ENCODE results near the gene NPDC1.
"Not testable (repeated sequence)": the region's sequence is repeated elsewhere in the genome, so short reads cannot be mapped to it uniquely, and the experiment has no call there.

The NPDC1 gene

DNA sequence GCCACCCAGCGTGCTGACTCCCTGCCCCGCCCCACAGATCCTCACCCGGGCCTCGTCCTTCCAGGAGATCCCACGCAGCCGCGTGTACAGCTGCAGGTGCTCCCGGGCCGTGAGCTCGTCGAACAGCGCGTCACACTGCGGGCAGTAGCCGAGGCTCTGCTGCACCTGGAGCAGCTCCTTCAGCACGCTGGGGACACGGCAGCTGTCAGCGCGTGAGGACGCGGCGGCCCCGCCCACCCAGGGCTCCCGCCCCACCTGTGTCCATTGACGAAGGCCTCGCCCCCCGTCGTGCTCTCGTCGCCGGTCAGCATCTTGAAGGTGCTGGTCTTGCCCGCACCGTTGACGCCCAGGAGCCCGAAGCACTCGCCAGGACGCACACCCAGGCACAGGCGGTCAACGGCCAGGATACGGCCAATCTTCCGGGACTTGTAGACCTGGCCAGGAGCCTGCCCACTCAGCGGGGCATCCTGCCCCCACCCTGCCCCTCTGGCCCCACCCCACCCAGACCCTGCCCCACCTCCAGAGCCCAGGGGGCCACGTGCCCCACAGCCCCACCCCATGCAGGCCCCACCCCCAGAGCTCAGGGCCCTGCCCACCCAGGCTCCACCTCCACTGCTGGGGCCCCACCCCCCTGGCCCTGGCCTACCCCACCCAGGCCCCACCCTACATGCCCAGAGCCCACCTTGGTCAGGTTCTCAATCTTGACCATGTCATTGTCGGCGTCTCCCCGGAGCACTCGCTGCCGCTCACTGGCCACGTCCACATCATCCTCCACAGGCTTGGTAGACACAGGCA lies 35.8 kb downstream of the NPDC1 start:
- no peak for TF ChIP-seq ZFX (IDR thresholded peaks at IDR 0.05)
- TF ChIP-seq, protein P1, sequence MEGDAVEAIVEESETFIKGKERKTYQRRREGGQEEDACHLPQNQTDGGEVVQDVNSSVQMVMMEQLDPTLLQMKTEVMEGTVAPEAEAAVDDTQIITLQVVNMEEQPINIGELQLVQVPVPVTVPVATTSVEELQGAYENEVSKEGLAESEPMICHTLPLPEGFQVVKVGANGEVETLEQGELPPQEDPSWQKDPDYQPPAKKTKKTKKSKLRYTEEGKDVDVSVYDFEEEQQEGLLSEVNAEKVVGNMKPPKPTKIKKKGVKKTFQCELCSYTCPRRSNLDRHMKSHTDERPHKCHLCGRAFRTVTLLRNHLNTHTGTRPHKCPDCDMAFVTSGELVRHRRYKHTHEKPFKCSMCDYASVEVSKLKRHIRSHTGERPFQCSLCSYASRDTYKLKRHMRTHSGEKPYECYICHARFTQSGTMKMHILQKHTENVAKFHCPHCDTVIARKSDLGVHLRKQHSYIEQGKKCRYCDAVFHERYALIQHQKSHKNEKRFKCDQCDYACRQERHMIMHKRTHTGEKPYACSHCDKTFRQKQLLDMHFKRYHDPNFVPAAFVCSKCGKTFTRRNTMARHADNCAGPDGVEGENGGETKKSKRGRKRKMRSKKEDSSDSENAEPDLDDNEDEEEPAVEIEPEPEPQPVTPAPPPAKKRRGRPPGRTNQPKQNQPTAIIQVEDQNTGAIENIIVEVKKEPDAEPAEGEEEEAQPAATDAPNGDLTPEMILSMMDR (conservative IDR thresholded peaks at IDR 0.05): no peak
- no peak overlapping the region for H3K27ac ChIP-seq

DNA sequence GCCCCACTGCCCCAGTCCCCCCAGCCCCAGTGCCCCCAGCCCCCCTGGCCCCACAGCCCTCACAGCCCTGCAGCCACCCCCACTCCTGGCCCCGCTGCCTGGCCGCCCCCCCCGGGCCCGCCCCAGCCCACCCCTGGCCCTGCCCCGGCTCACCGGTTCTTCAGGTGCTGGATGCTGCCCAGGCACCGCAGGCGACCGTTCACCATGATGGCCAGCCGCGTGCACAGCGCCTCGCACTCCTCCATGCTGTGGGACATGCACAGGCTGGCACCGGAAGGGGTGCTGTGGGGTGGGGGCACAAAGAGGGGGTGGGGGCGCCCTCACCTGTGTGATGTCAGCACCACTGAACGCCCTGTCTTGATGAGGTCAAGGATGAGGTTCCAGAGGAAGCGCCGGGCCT lies 36.8 kb downstream of the NPDC1 start:
- TF ChIP-seq, protein P1 (conservative IDR thresholded peaks at IDR 0.05): no peak
- no peak for TF ChIP-seq ZFX (IDR thresholded peaks at IDR 0.05)
- H3K27ac ChIP-seq: no peak overlapping the region

DNA sequence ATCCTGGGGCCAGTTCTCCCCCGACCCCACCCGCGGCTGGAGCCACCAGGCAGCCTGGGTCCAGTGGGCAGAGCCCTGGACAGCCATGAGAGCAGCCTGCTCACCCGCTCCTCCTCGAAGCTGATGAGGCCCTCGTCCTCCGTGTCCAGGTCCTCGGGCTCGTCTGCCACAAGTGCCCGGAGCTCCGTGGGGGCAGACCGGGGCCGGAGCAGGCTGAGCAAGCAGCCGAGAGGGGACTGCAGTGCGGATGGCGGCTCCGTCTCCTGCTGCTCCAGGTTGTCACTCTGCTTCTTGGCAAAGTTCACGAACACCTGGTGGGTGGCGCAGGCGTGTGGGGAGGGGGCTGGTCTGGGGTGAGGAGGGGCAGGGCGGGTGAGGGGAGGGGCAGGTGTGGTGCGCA lies 37.7 kb downstream of the NPDC1 start:
- no peak for TF ChIP-seq ZFX (IDR thresholded peaks at IDR 0.05)
- TF ChIP-seq, protein P1 (conservative IDR thresholded peaks at IDR 0.05): no peak
- H3K27ac ChIP-seq: no peak overlapping the region

DNA sequence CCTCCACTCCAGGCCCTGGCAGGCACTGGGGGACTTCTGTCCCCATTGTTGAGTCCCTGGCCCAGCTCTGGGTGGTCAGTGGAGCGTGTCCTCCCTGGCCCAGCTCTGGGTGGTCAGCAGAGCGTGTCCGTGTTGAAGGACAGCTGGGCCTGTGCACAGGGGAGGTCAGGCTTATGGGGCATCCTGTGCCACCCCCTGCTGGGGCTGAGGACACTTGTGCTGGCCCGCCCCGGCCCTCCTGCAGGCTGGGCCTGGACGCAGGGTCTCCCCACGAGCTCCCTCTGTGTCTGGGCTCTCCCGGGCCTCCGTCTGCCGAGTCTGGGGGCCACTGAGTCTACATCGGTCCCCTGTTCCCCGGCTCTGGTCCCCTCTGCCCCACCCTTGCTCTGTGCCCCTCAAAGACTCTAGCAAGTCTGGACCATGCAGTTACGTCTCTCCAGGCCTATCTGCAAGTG lies 38.1 kb downstream of the NPDC1 start:
- TF ChIP-seq ZFX (IDR thresholded peaks at IDR 0.05): no peak
- TF ChIP-seq, protein P1 (conservative IDR thresholded peaks at IDR 0.05): no peak
- no peak overlapping the region for H3K27ac ChIP-seq

DNA sequence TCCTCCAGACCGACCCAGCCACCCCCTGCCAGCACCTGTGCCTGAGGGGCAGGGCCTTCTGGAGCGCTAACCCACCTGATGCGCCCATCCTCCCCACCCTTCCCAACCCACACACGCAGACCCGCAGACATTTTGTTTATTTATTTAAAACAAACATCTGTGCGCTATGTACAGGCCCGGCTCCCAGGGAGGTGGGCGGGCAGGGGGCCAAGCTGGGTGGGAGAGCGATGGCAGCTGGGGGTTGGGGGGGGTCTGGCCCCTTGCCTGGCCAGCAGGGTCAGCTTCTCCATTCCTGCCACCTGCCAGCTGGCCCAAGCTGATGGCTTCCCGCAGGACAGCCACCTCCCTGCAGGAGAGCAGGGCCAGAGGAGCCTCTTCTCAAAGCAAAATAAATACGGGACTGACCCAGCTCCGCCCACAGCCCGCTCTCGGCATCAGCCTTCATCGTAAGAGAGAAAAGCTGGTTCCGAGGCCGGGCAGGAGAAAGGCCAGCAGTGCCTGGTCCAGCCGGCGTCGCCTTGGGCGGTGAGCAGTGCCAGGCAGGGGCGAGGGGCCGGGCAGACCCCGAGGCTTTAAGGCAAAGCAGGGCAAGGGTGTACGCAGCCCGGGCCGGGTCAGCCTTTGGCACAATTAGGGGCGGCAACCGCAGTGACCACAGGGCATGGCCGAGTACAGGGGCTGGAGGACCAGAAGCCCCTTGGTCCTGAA lies 38.7 kb downstream of the NPDC1 start:
- TF ChIP-seq, protein P1 (conservative IDR thresholded peaks at IDR 0.05): no peak
- TF ChIP-seq ZFX (IDR thresholded peaks at IDR 0.05): no peak
- no peak overlapping the region for H3K27ac ChIP-seq

DNA sequence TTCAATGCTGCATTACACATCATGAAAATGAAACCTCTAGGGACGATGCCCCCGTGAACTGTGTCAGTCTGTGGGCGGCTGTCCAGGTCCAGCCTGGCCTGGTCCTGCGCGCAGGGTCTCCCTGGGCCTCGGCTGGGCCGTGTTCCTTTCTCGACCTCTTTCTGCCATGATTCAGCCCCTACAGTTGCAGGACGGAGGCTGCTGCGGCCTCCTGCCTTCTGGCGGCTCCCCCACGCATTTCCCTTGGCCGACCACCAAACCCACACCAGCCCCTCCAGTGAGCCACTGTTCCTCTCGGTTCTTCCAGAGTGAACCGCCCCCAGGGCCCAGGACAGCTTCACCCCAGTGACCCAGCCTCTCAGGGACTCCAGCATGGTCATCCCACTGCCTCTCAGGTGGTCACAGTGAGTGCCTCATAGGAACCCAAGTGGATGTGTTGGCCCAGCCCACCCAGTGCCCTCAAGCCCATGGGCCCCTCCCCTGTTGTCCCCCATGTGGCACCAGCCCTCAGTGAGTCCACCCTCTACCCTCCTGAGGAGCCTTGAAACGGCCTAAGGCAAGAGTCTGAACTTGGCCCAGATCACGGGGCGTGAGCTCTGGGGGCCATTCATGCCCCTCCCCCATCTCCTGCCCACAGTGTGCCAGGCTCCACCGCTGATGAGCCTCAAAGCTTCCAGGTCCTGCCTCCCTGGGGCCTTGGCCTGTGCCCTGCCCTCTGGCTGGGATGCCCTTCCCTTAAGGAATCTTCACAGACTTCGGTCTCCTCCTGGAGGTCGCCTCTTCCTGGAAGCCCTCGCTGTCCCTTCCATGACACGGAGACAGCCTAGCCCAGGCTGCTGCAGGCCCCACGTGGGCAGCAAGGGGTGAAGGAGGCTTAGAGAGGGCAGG lies 39.6 kb downstream of the NPDC1 start:
- H3K27ac ChIP-seq: no peak overlapping the region
- TF ChIP-seq ZFX (IDR thresholded peaks at IDR 0.05): no peak
- TF ChIP-seq, protein P1 (conservative IDR thresholded peaks at IDR 0.05): no peak

DNA sequence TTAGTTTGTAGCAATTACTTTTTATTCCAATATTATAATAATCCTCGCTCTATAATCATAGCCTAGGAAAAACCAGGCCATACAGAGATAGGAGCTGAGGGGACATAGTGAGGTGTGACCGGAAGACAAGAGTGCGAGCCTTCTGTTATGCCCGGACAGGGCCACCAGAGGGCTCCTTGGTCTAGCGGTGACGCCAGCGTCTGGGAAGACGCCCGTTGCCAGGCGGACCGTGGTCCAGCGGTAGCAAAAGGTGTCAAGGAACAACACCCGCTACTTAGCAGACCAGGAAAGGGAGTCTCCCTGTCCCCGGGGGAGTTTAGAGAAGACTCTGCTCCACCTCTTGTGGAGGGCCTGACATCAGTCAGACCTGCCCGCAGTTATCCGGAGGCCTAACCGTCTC lies 41.7 kb downstream of the NPDC1 start:
- H3K27ac ChIP-seq: not testable (repeated sequence)

Data from C4-2B (cell line).